ENCODE measurements around the gene ALCAM.

ALCAM gene

GRCh38 chr3:105521770-105522169 is 155.1 kb downstream of the ALCAM start:
- no peak overlapping the region for H3K4me3 ChIP-seq (ENCODE audit: low read depth, low read length)
- no peak for TF ChIP-seq CTCF (IDR thresholded peaks at IDR 0.05; ENCODE audit: borderline replicate concordance, insufficient read depth, low read depth, low read length)

- TF ChIP-seq CTCF (IDR thresholded peaks at IDR 0.05; ENCODE audit: borderline replicate concordance, insufficient read depth, low read depth, low read length): no peak
- H3K4me3 ChIP-seq (ENCODE audit: low read depth, low read length): no peak overlapping the region
Measured at GRCh38 chr3:105523501-105523900, 156.8 kb downstream of the ALCAM start.

- no peak overlapping the region for H3K4me3 ChIP-seq (ENCODE audit: low read depth, low read length)
- TF ChIP-seq CTCF (IDR thresholded peaks at IDR 0.05; ENCODE audit: borderline replicate concordance, insufficient read depth, low read depth, low read length): no peak
Measured at GRCh38 chr3:105525531-105525930, 158.8 kb downstream of the ALCAM start.

GRCh38 chr3:105526360-105527111 is 159.8 kb downstream of the ALCAM start:
- no peak overlapping the region for H3K4me3 ChIP-seq (ENCODE audit: low read depth, low read length)
- no peak for TF ChIP-seq CTCF (IDR thresholded peaks at IDR 0.05; ENCODE audit: borderline replicate concordance, insufficient read depth, low read depth, low read length)

- H3K4me3 ChIP-seq (ENCODE audit: low read depth, low read length): no peak overlapping the region
- TF ChIP-seq CTCF (IDR thresholded peaks at IDR 0.05; ENCODE audit: borderline replicate concordance, insufficient read depth, low read depth, low read length): no peak
Measured at GRCh38 chr3:105527535-105527934, 160.8 kb downstream of the ALCAM start.

- no peak overlapping the region for H3K4me3 ChIP-seq (ENCODE audit: low read depth, low read length)
- TF ChIP-seq CTCF (IDR thresholded peaks at IDR 0.05; ENCODE audit: borderline replicate concordance, insufficient read depth, low read depth, low read length): no peak
Measured at GRCh38 chr3:105527949-105528348, 161.2 kb downstream of the ALCAM start.

GRCh38 chr3:105528955-105529354 is 162.2 kb downstream of the ALCAM start:
- no peak overlapping the region for H3K4me3 ChIP-seq (ENCODE audit: low read depth, low read length)
- no peak for TF ChIP-seq CTCF (IDR thresholded peaks at IDR 0.05; ENCODE audit: borderline replicate concordance, insufficient read depth, low read depth, low read length)

All from GM12875 (cell line).